VCaP (cell line): Measurements from ENCODE around the gene ADAMTS7.
"Not testable (repeated sequence)": the region's sequence is repeated elsewhere in the genome, so short reads cannot be mapped to it uniquely, and the experiment has no call there.

Experiments used
- H3K27ac ChIP-seq: fragments of 450-650 bp; 2 replicates; pipeline ENCODE4 v1.5.1; 2017
- CTCF ChIP-seq: fragments of 450-650 bp; conservative IDR thresholded peaks from 2 replicates; pipeline ENCODE4 v1.5.1; 2017; ENCODE audit warnings: mild to moderate bottlenecking, moderate library complexity

The ADAMTS7 gene

GRCh38 chr15:78761020-78761419, 50.2 kb downstream of the ADAMTS7 start:
- no peak for TF ChIP-seq CTCF
- H3K27ac ChIP-seq: no peak overlapping the region

GRCh38 chr15:78760091-78760882, 51.0 kb downstream of the ADAMTS7 start:
- not testable (repeated sequence) for H3K27ac ChIP-seq

- not testable (repeated sequence) for H3K27ac ChIP-seq
These were observed 51.8 kb downstream of the ADAMTS7 start for GRCh38 chr15:78759361-78759998.

- H3K27ac ChIP-seq: not testable (repeated sequence)
These were observed 52.6 kb downstream of the ADAMTS7 start for GRCh38 chr15:78758486-78759200.

- H3K27ac ChIP-seq: not testable (repeated sequence)
These were observed 53.2 kb downstream of the ADAMTS7 start for GRCh38 chr15:78758084-78758483.

GRCh38 chr15:78757636-78757905, 53.7 kb downstream of the ADAMTS7 start:
- peak overlapping the region; percentile 51 for H3K27ac ChIP-seq

GRCh38 chr15:78756781-78757635, 54.3 kb downstream of the ADAMTS7 start:
- peak overlapping the region; percentile 51 for H3K27ac ChIP-seq

More at GRCh38 chr15:78757636-78757905, 53.7 kb downstream of the ADAMTS7 start:
- TF ChIP-seq CTCF: no peak

- not testable (repeated sequence) for H3K27ac ChIP-seq
These were observed 55.2 kb downstream of the ADAMTS7 start for GRCh38 chr15:78755900-78756591.

GRCh38 chr15:78754637-78755280, 56.5 kb downstream of the ADAMTS7 start:
- H3K27ac ChIP-seq: not testable (repeated sequence)

More at GRCh38 chr15:78755900-78756591, 55.2 kb downstream of the ADAMTS7 start:
- peak; percentile 62 for TF ChIP-seq CTCF

GRCh38 chr15:78753751-78754535, 57.3 kb downstream of the ADAMTS7 start:
- not testable (repeated sequence) for H3K27ac ChIP-seq

GRCh38 chr15:78753359-78753659, 58.0 kb downstream of the ADAMTS7 start:
- not testable (repeated sequence) for H3K27ac ChIP-seq
